Thyroid gland (tissue), 4 donors: ENCODE data around the gene WDR54.

Experiments used
- POLR2A ChIP-seq, 2 donors: fragments of 450-650 bp; IDR thresholded peaks; one replicate each; pipeline ENCODE4 v1.6.1; 2017; ENCODE audit warnings: antibody characterized with exemption in 2 of 2, mild to moderate bottlenecking in 2 of 2, moderate library complexity in 1 of 2
- TF ChIP-seq, protein P1 (sequence below), 6 experiments: fragments of 200-600 bp in 3 of 6; fragments of 450-650 bp in 3 of 6; sonication (generic) in 3 of 6; IDR thresholded peaks; one replicate each; pipeline ENCODE4 v1.5.1; 2016 to 2019; ENCODE audit warnings: antibody characterized with exemption in 6 of 6, mild to moderate bottlenecking in 2 of 6, inconsistent platforms in 1 of 6, moderate library complexity in 1 of 6

DNA sequence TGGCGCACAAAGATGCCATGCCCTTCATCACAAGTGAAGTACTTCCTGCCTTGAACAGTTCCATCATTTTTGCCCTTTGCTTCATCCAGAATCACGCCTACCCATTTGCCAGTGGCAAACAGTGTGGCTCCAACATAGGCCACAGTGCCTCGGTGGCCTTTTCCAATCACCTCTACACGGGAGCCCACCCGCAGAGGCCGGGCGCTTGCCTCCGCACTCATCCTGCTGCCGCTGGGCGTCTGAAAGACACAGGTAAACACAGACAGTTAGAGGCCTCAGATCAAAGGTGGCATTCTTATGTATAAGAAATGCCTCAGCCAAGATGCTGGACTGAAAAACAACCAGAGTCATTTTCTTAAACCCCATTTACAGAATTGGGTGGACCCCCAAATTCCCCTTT, 43.5 kb upstream of the WDR54 start:
- TF ChIP-seq, protein P1, sequence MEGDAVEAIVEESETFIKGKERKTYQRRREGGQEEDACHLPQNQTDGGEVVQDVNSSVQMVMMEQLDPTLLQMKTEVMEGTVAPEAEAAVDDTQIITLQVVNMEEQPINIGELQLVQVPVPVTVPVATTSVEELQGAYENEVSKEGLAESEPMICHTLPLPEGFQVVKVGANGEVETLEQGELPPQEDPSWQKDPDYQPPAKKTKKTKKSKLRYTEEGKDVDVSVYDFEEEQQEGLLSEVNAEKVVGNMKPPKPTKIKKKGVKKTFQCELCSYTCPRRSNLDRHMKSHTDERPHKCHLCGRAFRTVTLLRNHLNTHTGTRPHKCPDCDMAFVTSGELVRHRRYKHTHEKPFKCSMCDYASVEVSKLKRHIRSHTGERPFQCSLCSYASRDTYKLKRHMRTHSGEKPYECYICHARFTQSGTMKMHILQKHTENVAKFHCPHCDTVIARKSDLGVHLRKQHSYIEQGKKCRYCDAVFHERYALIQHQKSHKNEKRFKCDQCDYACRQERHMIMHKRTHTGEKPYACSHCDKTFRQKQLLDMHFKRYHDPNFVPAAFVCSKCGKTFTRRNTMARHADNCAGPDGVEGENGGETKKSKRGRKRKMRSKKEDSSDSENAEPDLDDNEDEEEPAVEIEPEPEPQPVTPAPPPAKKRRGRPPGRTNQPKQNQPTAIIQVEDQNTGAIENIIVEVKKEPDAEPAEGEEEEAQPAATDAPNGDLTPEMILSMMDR (IDR thresholded peaks at IDR 0.05) = no peak
- no peak for TF ChIP-seq POLR2A (IDR thresholded peaks at IDR 0.05)
